ENCODE data around the gene SLC10A4. TPM values are rescaled to one million over a fixed set of nuclear protein-coding genes. Genes with fewer than 3 reads are reported as not detected.
"Not testable (repeated sequence)": the region's sequence is repeated elsewhere in the genome, so short reads cannot be mapped to it uniquely, and the experiment has no call there.

Gene SLC10A4
- total RNA-seq (ENCODE audit: low replicate concordance) = not detected in 2 replicates

GRCh38 chr4:48483006-48483776, at the start of gene SLC10A4:
SLC10A4 (plus strand) TSS chr4:48483343; CDS start chr4:48483562, 219 bp downstream.
- no peak for DNase-seq (ENCODE audit: low read depth)
- no peak within 1 kb of the TSS for H3K4me3 ChIP-seq (ENCODE audit: low read depth, low read length)
- TF ChIP-seq CTCF (IDR thresholded peaks at IDR 0.05; ENCODE audit: insufficient read depth, low read length) = no peak

GRCh38 chr4:48436318-48436717, 46.8 kb upstream of the SLC10A4 start:
- DNase-seq (ENCODE audit: low read depth) = peak; percentile 33
- H3K4me3 ChIP-seq (ENCODE audit: low read depth, low read length) = no peak overlapping the region
- TF ChIP-seq CTCF (IDR thresholded peaks at IDR 0.05; ENCODE audit: insufficient read depth, low read length) = no peak

- TF ChIP-seq CTCF (IDR thresholded peaks at IDR 0.05; ENCODE audit: insufficient read depth, low read length) = no peak
- peak; percentile 34 for DNase-seq (ENCODE audit: low read depth)
- H3K4me3 ChIP-seq (ENCODE audit: low read depth, low read length) = no peak overlapping the region
Observed at GRCh38 chr4:48439988-48440387, 43.2 kb upstream of the SLC10A4 start.

- not testable (repeated sequence) for DNase-seq (ENCODE audit: low read depth); H3K4me3 ChIP-seq (ENCODE audit: low read depth, low read length)
Observed at GRCh38 chr4:48440914-48441313, 42.2 kb upstream of the SLC10A4 start.

GRCh38 chr4:48445704-48446103, 37.4 kb upstream of the SLC10A4 start:
- DNase-seq (ENCODE audit: low read depth) = peak; percentile 43
- no peak overlapping the region for H3K4me3 ChIP-seq (ENCODE audit: low read depth, low read length)
- TF ChIP-seq CTCF (IDR thresholded peaks at IDR 0.05; ENCODE audit: insufficient read depth, low read length) = peak; percentile 59

GRCh38 chr4:48446642-48447041, 36.5 kb upstream of the SLC10A4 start:
- H3K4me3 ChIP-seq (ENCODE audit: low read depth, low read length) = no peak overlapping the region
- no peak for TF ChIP-seq CTCF (IDR thresholded peaks at IDR 0.05; ENCODE audit: insufficient read depth, low read length)
- DNase-seq (ENCODE audit: low read depth) = no peak

- no peak for TF ChIP-seq CTCF (IDR thresholded peaks at IDR 0.05; ENCODE audit: insufficient read depth, low read length)
- DNase-seq (ENCODE audit: low read depth) = no peak
- no peak overlapping the region for H3K4me3 ChIP-seq (ENCODE audit: low read depth, low read length)
Observed at GRCh38 chr4:48449151-48449550, 34.0 kb upstream of the SLC10A4 start.

Measured in fibroblast of the aortic adventitia (primary cell).